Astrocyte of the cerebellum (primary cell): Measurements from ENCODE around the gene LRRC70.
"Not testable (repeated sequence)": the region's sequence is repeated elsewhere in the genome, so short reads cannot be mapped to it uniquely, and the experiment has no call there.

Experiments used
- DNase-seq: peaks from one replicate; pipeline ENCODE4 v3.0.0-alpha.2; 2011; ENCODE audit warnings: low read depth
- H3K4me3 ChIP-seq: 2 replicates; pipeline ENCODE4 v1.5.1; 2011; ENCODE audit warnings: mild to moderate bottlenecking, low read depth, low read length, moderate library complexity
- CTCF ChIP-seq: IDR thresholded peaks from 2 replicates; pipeline ENCODE4 v1.5.1; 2012; ENCODE audit warnings: low read length, low read depth, moderate library complexity, mild to moderate bottlenecking; ENCODE audit errors: missing control alignments
- in situ Hi-C: cut with HindIII; loops from 2 replicates; pipeline ENCODE4 v1.10.0; 2017; ENCODE audit warnings: low sequenced_read_pairs

The LRRC70 gene

GRCh38 chr5:62561896-62562295 is 16.7 kb upstream of the LRRC70 start:
- no peak for DNase-seq
- in situ Hi-C loops: no loop called here
- H3K4me3 ChIP-seq: no peak overlapping the region
- TF ChIP-seq CTCF: no peak

GRCh38 chr5:62562867-62563266 is 15.8 kb upstream of the LRRC70 start:
- in situ Hi-C loops: no loop called here
- no peak for DNase-seq
- TF ChIP-seq CTCF: no peak
- no peak overlapping the region for H3K4me3 ChIP-seq

GRCh38 chr5:62564101-62564500 is 14.5 kb upstream of the LRRC70 start:
- H3K4me3 ChIP-seq: no peak overlapping the region
- in situ Hi-C loops: no loop called here
- no peak for DNase-seq
- TF ChIP-seq CTCF: no peak

GRCh38 chr5:62565740-62566139 is 12.9 kb upstream of the LRRC70 start:
- H3K4me3 ChIP-seq, in situ Hi-C loops: not testable (repeated sequence)

DNA sequence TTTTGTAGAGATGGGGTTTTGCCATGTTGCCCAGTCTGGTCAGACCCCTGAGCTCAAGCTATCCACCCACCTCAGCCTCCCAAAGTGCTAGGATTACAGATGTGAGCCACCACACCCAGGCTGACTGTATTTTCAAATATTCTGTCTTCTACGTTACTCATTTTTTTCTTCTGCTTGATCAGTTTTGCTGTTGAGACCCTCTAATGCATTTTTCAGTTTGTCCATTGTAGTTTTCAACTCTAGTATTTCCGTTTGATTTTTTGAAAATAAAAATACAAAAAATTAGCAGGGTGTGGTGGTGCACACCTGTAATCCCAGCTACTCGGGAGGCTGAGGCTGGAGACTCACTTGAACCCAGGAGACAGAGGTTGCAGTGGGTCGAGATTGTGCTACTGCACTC is 10.5 kb upstream of the LRRC70 start:
- in situ Hi-C loops: no loop called here
- no peak for TF ChIP-seq CTCF
- no peak for DNase-seq
- no peak overlapping the region for H3K4me3 ChIP-seq

More at GRCh38 chr5:62565740-62566139, 12.9 kb upstream of the LRRC70 start:
- DNase-seq: not testable (repeated sequence)

GRCh38 chr5:62568800-62569432 is 9.7 kb upstream of the LRRC70 start:
- DNase-seq: no peak
- no peak for TF ChIP-seq CTCF
- no peak overlapping the region for H3K4me3 ChIP-seq
- in situ Hi-C loops: no loop called here

DNA sequence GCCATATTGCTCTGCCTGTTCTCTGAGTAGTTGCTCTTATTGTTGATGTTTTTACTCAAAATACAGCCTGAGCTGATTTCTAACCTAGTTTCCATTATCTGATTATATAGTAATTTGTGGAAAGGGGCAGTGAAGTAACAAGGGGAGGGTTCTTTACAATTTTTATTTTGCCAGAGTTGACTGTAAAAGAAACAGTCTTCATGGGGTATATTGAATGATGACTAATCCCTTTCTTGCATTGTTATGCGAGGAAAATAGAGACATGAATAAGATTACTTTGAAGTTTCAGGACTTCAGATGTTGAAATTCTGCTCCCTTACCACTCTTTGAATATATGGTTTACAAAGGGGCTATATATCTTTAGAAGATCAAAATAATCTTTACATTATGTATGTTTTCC is 9.1 kb upstream of the LRRC70 start:
- TF ChIP-seq CTCF: no peak
- no peak overlapping the region for H3K4me3 ChIP-seq
- no peak for DNase-seq
- in situ Hi-C loops: no loop called here
